ENCODE results near the gene DLG3. TPM values are rescaled to one million over a fixed set of nuclear protein-coding genes. Genes with fewer than 3 reads are reported as not detected.
"Not testable (repeated sequence)": the region's sequence is repeated elsewhere in the genome, so short reads cannot be mapped to it uniquely, and the experiment has no call there.

Gene DLG3
- total RNA-seq, 1 experiment from 2014 or later: 71.2 TPM

GRCh38 chrX:70398899-70399298 lies 45.7 kb upstream of the DLG3 start:
- no peaks in the 10 kb centered on the region for H3K27me3 ChIP-seq (ENCODE audit: insufficient read depth, low read length)
- Mint-ChIP-seq H3K36me3 (ENCODE audit: insufficient read depth in 1 of 3, low read depth in 3 of 3) (peaks cover 20 to 61% (median 51%) of the 10 kb centered on the region in 3 experiments), H3K27ac (no peak overlapping the region), H3K9me3 (peaks cover 48 to 51% of the 10 kb centered on the region in 2 experiments), H3K4me3 (no peak overlapping the region), H3K27me3 (ENCODE audit: low read depth) (no peaks in the 10 kb centered on the region), H3K4me1 (no peaks in the 10 kb centered on the region)
- no peak overlapping the region for H3K56ac ChIP-seq (ENCODE audit: insufficient read length, low read depth, low read length)
- no CpG with 5 or more reads among the region's 4 CpGs for WGBS (ENCODE audit: extremely low coverage, insufficient read length, low lambda C conversion rate)
- H3T11ph ChIP-seq (ENCODE audit: low read length): no peak overlapping the region
- DNase-seq: no peak
- 0 out of 2 replicates have a peak, but pooled peaks cover 2% of the 10 kb centered on the region for H3K79me2 ChIP-seq (ENCODE audit: insufficient read depth, low read length)
- H3K18ac ChIP-seq (ENCODE audit: insufficient read length, low read depth, low read length): no peak overlapping the region
- H3K4me2 ChIP-seq (ENCODE audit: insufficient read depth, insufficient read length, low read length): no peak overlapping the region
- H3K23ac ChIP-seq (ENCODE audit: insufficient read length, low read depth, low read length): no peak overlapping the region
- H3K23me2 ChIP-seq (ENCODE audit: insufficient read length, low read depth, low read length, poor library complexity, severe bottlenecking): no peaks in the 10 kb centered on the region
- H3K9me3 ChIP-seq (ENCODE audit: control insufficient read depth, low read depth, low read length): peaks cover 25% of the 10 kb centered on the region
- H2AK5ac ChIP-seq (ENCODE audit: insufficient read length, low read length): no peak overlapping the region
- H3K4me1 ChIP-seq (ENCODE audit: insufficient read depth, low read length): no peaks in the 10 kb centered on the region
- no peak overlapping the region for H2AFZ ChIP-seq (ENCODE audit: low read length)
- H3K4ac ChIP-seq (ENCODE audit: low read depth, low read length): no peak overlapping the region
- no peak overlapping the region for H2BK15ac ChIP-seq (ENCODE audit: low read depth, low read length)
- H3K79me1 ChIP-seq (ENCODE audit: insufficient read depth, low read depth, low read length, poor library complexity, severe bottlenecking): no peaks in the 10 kb centered on the region
- H3K9ac ChIP-seq (ENCODE audit: extremely low read depth, insufficient read length, low read length): no peak overlapping the region
- H4K20me1 ChIP-seq (ENCODE audit: control insufficient read depth, insufficient read depth, insufficient read length): no peaks in the 10 kb centered on the region
- no peak overlapping the region for H3K27ac ChIP-seq (ENCODE audit: insufficient read length, low read depth, low read length)
- H4K8ac ChIP-seq (replicated peaks; ENCODE audit: insufficient read length, low read depth, low read length): no peak overlapping the region
- no peak for TF ChIP-seq CTCF (conservative IDR thresholded peaks at IDR 0.05)
- no peak overlapping the region for H4K91ac ChIP-seq (ENCODE audit: insufficient read length, low read depth, low read length)
- H2BK20ac ChIP-seq (ENCODE audit: low read depth, low read length, poor library complexity, severe bottlenecking): no peak overlapping the region
- H4K5ac ChIP-seq (ENCODE audit: insufficient read length, low read depth, low read length): no peak overlapping the region
- H3K14ac ChIP-seq (ENCODE audit: insufficient read depth, low read length): no peak overlapping the region
- H2BK120ac ChIP-seq (ENCODE audit: low read depth, low read length, poor library complexity, severe bottlenecking): no peak overlapping the region
- no peak overlapping the region for H2BK5ac ChIP-seq (ENCODE audit: insufficient read length, low read length)
- no peak overlapping the region for H2BK12ac ChIP-seq (ENCODE audit: insufficient read length, low read depth, low read length)

GRCh38 chrX:70400181-70400580 lies 44.5 kb upstream of the DLG3 start:
- not testable (repeated sequence) for H3K27ac Mint-ChIP-seq; H3K4me3 Mint-ChIP-seq; H3K27me3 Mint-ChIP-seq (ENCODE audit: low read depth); H2BK5ac ChIP-seq (ENCODE audit: insufficient read length, low read length); H3K4me1 Mint-ChIP-seq; H3K79me2 ChIP-seq (ENCODE audit: insufficient read depth, low read length); H2AFZ ChIP-seq (ENCODE audit: low read length); H4K91ac ChIP-seq (ENCODE audit: insufficient read length, low read depth, low read length); H3K14ac ChIP-seq (ENCODE audit: insufficient read depth, low read length); H3K9ac ChIP-seq (ENCODE audit: extremely low read depth, insufficient read length, low read length); H4K20me1 ChIP-seq (ENCODE audit: control insufficient read depth, insufficient read depth, insufficient read length); H2AK5ac ChIP-seq (ENCODE audit: insufficient read length, low read length); H3K27me3 ChIP-seq (ENCODE audit: insufficient read depth, low read length); DNase-seq; H3K4ac ChIP-seq (ENCODE audit: low read depth, low read length); H4K5ac ChIP-seq (ENCODE audit: insufficient read length, low read depth, low read length); H3K56ac ChIP-seq (ENCODE audit: insufficient read length, low read depth, low read length); H3K4me2 ChIP-seq (ENCODE audit: insufficient read depth, insufficient read length, low read length); H3K79me1 ChIP-seq (ENCODE audit: insufficient read depth, low read depth, low read length, poor library complexity, severe bottlenecking); H2BK20ac ChIP-seq (ENCODE audit: low read depth, low read length, poor library complexity, severe bottlenecking); H3K23me2 ChIP-seq (ENCODE audit: insufficient read length, low read depth, low read length, poor library complexity, severe bottlenecking); H3T11ph ChIP-seq (ENCODE audit: low read length); H3K27ac ChIP-seq (ENCODE audit: insufficient read length, low read depth, low read length); H2BK120ac ChIP-seq (ENCODE audit: low read depth, low read length, poor library complexity, severe bottlenecking); H3K18ac ChIP-seq (ENCODE audit: insufficient read length, low read depth, low read length); H2BK12ac ChIP-seq (ENCODE audit: insufficient read length, low read depth, low read length); H3K4me1 ChIP-seq (ENCODE audit: insufficient read depth, low read length); H3K23ac ChIP-seq (ENCODE audit: insufficient read length, low read depth, low read length); H4K8ac ChIP-seq (replicated peaks; ENCODE audit: insufficient read length, low read depth, low read length); H2BK15ac ChIP-seq (ENCODE audit: low read depth, low read length)
- peaks cover 46 to 50% of the 10 kb centered on the region in 2 experiments for H3K9me3 Mint-ChIP-seq
- peaks cover 38% of the 10 kb centered on the region for H3K9me3 ChIP-seq (ENCODE audit: control insufficient read depth, low read depth, low read length)
- peaks cover 16 to 62% (median 52%) of the 10 kb centered on the region in 3 experiments; a peak in 6 of 7 replicates for H3K36me3 Mint-ChIP-seq (ENCODE audit: insufficient read depth in 1 of 3, low read depth in 3 of 3)
- WGBS (ENCODE audit: extremely low coverage, insufficient read length, low lambda C conversion rate): no CpG with 5 or more reads among the region's 3 CpGs

All from H9 (cell line).